H1 (cell line): ENCODE results near the gene LRCH1. TPM values are rescaled to one million over a fixed set of nuclear protein-coding genes. Genes with fewer than 3 reads are reported as not detected.

Experiments used
- CTCF ChIA-PET: fragments of 300-600 bp; sonication (Branson Sonifier 250); formaldehyde crosslinking; loops from one replicate; lab custom pipeline; 2021; ENCODE audit not compliant: partially characterized antibody; lab: Charles Lee
- POLR2A ChIA-PET: fragments of 300-600 bp; sonication (Branson Sonifier 250); formaldehyde crosslinking; loops from one replicate; lab custom pipeline; 2021; ENCODE audit warnings: inconsistent platforms; ENCODE audit not compliant: partially characterized antibody; lab: Charles Lee
- DNase-seq, 2 experiments: peaks; one replicate each; pipeline versions ENCODE4 v3.0.0 to v3.0.0-alpha.2; 2010 to 2022; ENCODE audit warnings: low spot score in 2 of 2, low read depth in 1 of 2, mixed read lengths in 1 of 2
- FAIRE-seq: peaks from 2 replicates; lab custom pipeline; 2011; peaks lifted over from hg19 to GRCh38; lab: Jason Lieb, UNC
- H2AFZ ChIP-seq: 2 replicates; pipeline ENCODE4 v1.8.1; 2012; ENCODE audit warnings: low read length, inconsistent platforms
- H2AK5ac ChIP-seq: 2 replicates; pipeline ENCODE4 v1.6.1; 2013; ENCODE audit warnings: low read depth, low read length
- H2BK120ac ChIP-seq: replicated peaks from 2 replicates; pipeline ENCODE3; 2013; ENCODE audit warnings: low read depth, low read length, inconsistent platforms
- H2BK12ac ChIP-seq: 2 replicates; pipeline ENCODE4 v1.6.1; 2013; ENCODE audit warnings: low read depth, low read length
- H2BK15ac ChIP-seq: 2 replicates; pipeline ENCODE4 v1.6.1; 2013; ENCODE audit warnings: low read length
- H2BK20ac ChIP-seq: 2 replicates; pipeline ENCODE4 v1.6.1; 2013; ENCODE audit warnings: low read length
- H2BK5ac ChIP-seq: 2 replicates; pipeline ENCODE4 v1.6.1; 2013; ENCODE audit warnings: low read depth, low read length
- H3K14ac ChIP-seq: 2 replicates; pipeline ENCODE4 v1.6.1; 2013; ENCODE audit warnings: inconsistent platforms; ENCODE audit not compliant: insufficient read length
- H3K18ac ChIP-seq: 2 replicates; pipeline ENCODE4 v1.6.1; 2013; ENCODE audit warnings: low read length; ENCODE audit errors: extremely low read depth
- H3K23ac ChIP-seq: 2 replicates; pipeline ENCODE4 v1.6.1; 2013; ENCODE audit warnings: inconsistent platforms; ENCODE audit not compliant: insufficient read length
- H3K23me2 ChIP-seq: 2 replicates; pipeline ENCODE4 v1.6.1; 2013; ENCODE audit warnings: low read depth, low read length
- H3K27ac ChIP-seq: 2 replicates; pipeline ENCODE4 v1.6.1; 2011; ENCODE audit warnings: low read depth, low read length, inconsistent platforms
- H3K27me3 ChIP-seq, 4 experiments: replicated peaks in 1 of 4; 1 replicate in 1 of 4; 2 replicates in 3 of 4; pipeline versions ENCODE4 v1.6.1 to v1.8.1; 2011 to 2013; ENCODE audit warnings: low read length in 3 of 4, mild to moderate bottlenecking in 3 of 4, inconsistent platforms in 2 of 4, mixed read lengths in 2 of 4, moderate library complexity in 1 of 4; ENCODE audit not compliant: control insufficient read depth in 3 of 4, insufficient read depth in 3 of 4; ENCODE audit errors: extremely low read depth in 1 of 4
- H3K36me3 ChIP-seq, 4 experiments: 2 replicates each; pipeline versions ENCODE4 v1.6.1 to v1.8.1; 2011 to 2013; ENCODE audit warnings: mild to moderate bottlenecking in 4 of 4, low read length in 3 of 4, moderate library complexity in 2 of 4, control low read depth in 1 of 4, inconsistent platforms in 1 of 4; ENCODE audit not compliant: insufficient read depth in 4 of 4, control insufficient read depth in 2 of 4
- H3K4ac ChIP-seq: replicated peaks from 2 replicates; pipeline ENCODE3; 2013; ENCODE audit warnings: low read length, low read depth, mixed read lengths, inconsistent platforms; ENCODE audit not compliant: insufficient read length
- H3K4me1 ChIP-seq, 4 experiments: replicated peaks in 1 of 4; 1 replicate in 1 of 4; 2 replicates in 3 of 4; pipeline versions ENCODE4 v1.6.1 to v1.8.1; 2011 to 2013; ENCODE audit warnings: low read length in 3 of 4, inconsistent platforms in 2 of 4, mixed read lengths in 1 of 4; ENCODE audit not compliant: insufficient read depth in 4 of 4, control insufficient read depth in 3 of 4
- H3K4me2 ChIP-seq, 2 experiments: 2 replicates each; pipeline versions ENCODE4 v1.6.1 to v1.8.1; 2011 to 2013; ENCODE audit warnings: low read depth in 2 of 2, low read length in 2 of 2, control low read depth in 1 of 2, inconsistent platforms in 1 of 2, mild to moderate bottlenecking in 1 of 2; ENCODE audit not compliant: insufficient read depth in 1 of 2
- H3K4me3 ChIP-seq, 4 experiments: fragments of 200-600, 300-600 bp in 1 of 4; sonication (generic), shearing (Covaris generic), sonication (Bioruptor Twin) in 1 of 4; 2 replicates each; pipeline versions ENCODE4 v1.5.1 to v1.8.1; 2011 to 2016; ENCODE audit warnings: low read length in 4 of 4, low read depth in 3 of 4, control low read depth in 2 of 4, inconsistent platforms in 2 of 4, mild to moderate bottlenecking in 2 of 4, mixed read lengths in 1 of 4, moderate library complexity in 1 of 4; ENCODE audit not compliant: insufficient read depth in 2 of 4; ENCODE audit errors: extremely low read depth in 1 of 4
- H3K56ac ChIP-seq: replicated peaks from 2 replicates; pipeline ENCODE3; 2013; ENCODE audit warnings: low read depth, mild to moderate bottlenecking, mixed read lengths, low read length, inconsistent platforms; ENCODE audit not compliant: insufficient read length
- H3K79me1 ChIP-seq: 2 replicates; pipeline ENCODE4 v1.6.1; 2013; ENCODE audit warnings: low read depth, low read length, control low read depth
- H3K79me2 ChIP-seq, 2 experiments: 2 replicates each; pipeline versions ENCODE4 v1.6.1 to v1.8.1; 2012 to 2013; ENCODE audit warnings: low read length in 2 of 2, mild to moderate bottlenecking in 2 of 2, inconsistent platforms in 1 of 2; ENCODE audit not compliant: insufficient read depth in 2 of 2, control insufficient read depth in 1 of 2
- H3K9ac ChIP-seq, 4 experiments: replicated peaks in 1 of 4; 1 replicate in 1 of 4; 2 replicates in 3 of 4; pipeline versions ENCODE4 v1.6.1 to v1.8.1; 2011 to 2013; ENCODE audit warnings: low read depth in 3 of 4, low read length in 3 of 4, control low read depth in 2 of 4, mild to moderate bottlenecking in 2 of 4, moderate library complexity in 2 of 4, inconsistent platforms in 1 of 4; ENCODE audit errors: extremely low read depth in 1 of 4
- H3K9me3 ChIP-seq, 2 experiments: 2 replicates each; pipeline versions ENCODE4 v1.6.1 to v1.8.1; 2012 to 2013; ENCODE audit warnings: mild to moderate bottlenecking in 2 of 2, moderate library complexity in 2 of 2, control low read depth in 1 of 2, inconsistent platforms in 1 of 2, low read depth in 1 of 2, low read length in 1 of 2, mixed read lengths in 1 of 2; ENCODE audit not compliant: insufficient read depth in 2 of 2
- H4K20me1 ChIP-seq, 2 experiments: replicated peaks in 1 of 2; 2 replicates each; pipeline versions ENCODE3 to v1.8.1; 2011 to 2013; ENCODE audit warnings: inconsistent platforms in 2 of 2, low read length in 2 of 2, mild to moderate bottlenecking in 1 of 2; ENCODE audit not compliant: insufficient read depth in 2 of 2, control insufficient read depth in 1 of 2
- H4K5ac ChIP-seq: 2 replicates; pipeline ENCODE4 v1.6.1; 2013; ENCODE audit warnings: low read length, low read depth, mixed read lengths, inconsistent platforms; ENCODE audit not compliant: insufficient read length
- H4K8ac ChIP-seq: 2 replicates; pipeline ENCODE4 v1.8.0; 2013; ENCODE audit warnings: mild to moderate bottlenecking, moderate library complexity, low read length, inconsistent platforms; ENCODE audit not compliant: insufficient read depth; ENCODE audit errors: extremely low read depth
- H4K91ac ChIP-seq: replicated peaks from 2 replicates; pipeline ENCODE3; 2013; ENCODE audit warnings: low read length, mixed read lengths, inconsistent platforms; ENCODE audit not compliant: insufficient read length
- FOSL1 ChIP-seq: IDR thresholded peaks from 2 replicates; pipeline ENCODE4 v1.6.1; 2011; ENCODE audit warnings: mild to moderate bottlenecking, low read depth, low read length, moderate library complexity; ENCODE audit not compliant: insufficient read depth
- WGBS, 2 experiments: shearing (Covaris generic) in 1 of 2; methylation state at CpG; one replicate each; pipeline versions ENCODE4 v1.1.6 to v1.1.7; 2013 to 2015; ENCODE audit warnings: low lambda C conversion rate in 2 of 2, mixed read lengths in 2 of 2, inconsistent platforms in 1 of 2, low coverage in 1 of 2, missing lambda C conversion rate in 1 of 2; ENCODE audit not compliant: insufficient replicate concordance in 2 of 2, insufficient coverage in 1 of 2, insufficient read length in 1 of 2; ENCODE audit errors: extremely low coverage in 1 of 2, missing lambda C conversion rate in 1 of 2; 5-methylcytosine and 5-hydroxymethylcytosine counted together
- polyA plus RNA-seq, 7 experiments: library from polyadenylated mRNA; depleted of rRNA in 3 of 7; stranded (reverse) in 5 of 7; unstranded in 2 of 7; fragments of >200 nt in 5 of 7; fragments of 200-250 nt in 2 of 7; gene quantifications; 1 replicate in 5 of 7; 2 replicates in 1 of 7; 4 replicates in 1 of 7; pipeline versions ENCODE4 v1.2.1 to v1.2.3, GENCODE V29; 2011 to 2013; ENCODE audit warnings: missing spikeins in 2 of 7, mixed read lengths in 2 of 7
- total RNA-seq: library from RNA; stranded (reverse); fragmentation: NEBNext Ultra II Directional; extraction: Animal tissue kit (Norgen Biotek cat#: 25700); gene quantifications from 2 replicates; pipeline ENCODE4 v1.2.1, GENCODE V29; 2021
- TF ChIP-seq, protein P1 (sequence below): IDR thresholded peaks from 2 replicates; pipeline ENCODE4 v1.6.1; 2012; ENCODE audit warnings: inconsistent platforms

LRCH1 gene
- total and polyA plus RNA-seq, 2 of the 8 experiments (the other 6 are each of a cell fraction or from before 2014, with no cell fraction given): 3.0 to 10.1 TPM

DNA sequence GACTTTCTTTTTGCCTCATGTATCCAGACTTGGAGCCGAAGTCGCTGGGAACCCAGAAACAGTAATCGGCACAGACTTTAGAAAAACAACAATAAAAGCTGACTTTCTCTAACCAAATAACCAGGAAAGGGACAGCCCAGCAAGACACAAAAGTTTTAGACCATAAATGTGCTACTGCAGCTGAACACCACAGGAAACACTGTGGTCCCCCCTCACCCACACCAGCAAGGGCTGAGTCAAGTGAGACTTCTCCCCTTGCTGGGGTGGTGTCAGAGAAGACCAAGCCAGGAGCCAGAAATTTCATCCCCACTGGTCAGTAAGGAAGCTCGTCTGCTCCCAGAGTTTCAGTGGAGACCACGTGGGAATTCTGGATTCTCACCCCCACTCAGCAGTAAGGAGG, 173.4 kb downstream of the LRCH1 start:
- Histone ChIP-seq H4K5ac (no peak overlapping the region), H3K27me3 (no peaks in the 10 kb centered on the region), H2BK15ac (no peak overlapping the region), H3K4me3 (no peak overlapping the region), H3K4me2 (no peak overlapping the region), H3K79me2 (no peaks in the 10 kb centered on the region), H3K23ac (no peak overlapping the region), H3K9me3 (no peaks in the 10 kb centered on the region), H3K27ac (no peak overlapping the region), H2BK120ac (no peak overlapping the region), H3K14ac (no peak overlapping the region), H2BK20ac (no peak overlapping the region), H4K91ac (no peak overlapping the region), H3K56ac (no peak overlapping the region), H2AFZ (no peak overlapping the region), H3K36me3 (peaks cover 0 to 8% (median 2%) of the 10 kb centered on the region in 4 experiments; a peak in 3 of 8 replicates), H3K4me1 (no peaks in the 10 kb centered on the region)
- POLR2A ChIA-PET: no interaction called here
- DNase-seq (no peak), FAIRE-seq (no peak)
- CTCF ChIA-PET: interaction anchor here (0.7 to 1.8 kb wide), 4 partner anchors 14 to 753 kb away, joined by 3 to 4 read pairs (median 4); no protein-coding TSS in a partner anchor
- TF ChIP-seq FOSL1: no peak
- TF ChIP-seq, protein P1, sequence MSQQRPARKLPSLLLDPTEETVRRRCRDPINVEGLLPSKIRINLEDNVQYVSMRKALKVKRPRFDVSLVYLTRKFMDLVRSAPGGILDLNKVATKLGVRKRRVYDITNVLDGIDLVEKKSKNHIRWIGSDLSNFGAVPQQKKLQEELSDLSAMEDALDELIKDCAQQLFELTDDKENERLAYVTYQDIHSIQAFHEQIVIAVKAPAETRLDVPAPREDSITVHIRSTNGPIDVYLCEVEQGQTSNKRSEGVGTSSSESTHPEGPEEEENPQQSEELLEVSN: no peak
- TF ChIP-seq, all 59 proteins: peak for 0
- H3K23me2 ChIP-seq: no peaks in the 10 kb centered on the region
- H4K8ac ChIP-seq: no peak overlapping the region
- no peak overlapping the region for H2AK5ac ChIP-seq
- no peak overlapping the region for H2BK12ac ChIP-seq
- H4K20me1 ChIP-seq: no peaks in the 10 kb centered on the region
- no peak overlapping the region for H3K18ac ChIP-seq
- 95% methylated on average over 5 of the region's 5 CpGs; no CpG with 5 or more reads in 1 of the 2 experiments for WGBS, 2 experiments
- no peak overlapping the region for H3K4ac ChIP-seq
- no peak overlapping the region for H2BK5ac ChIP-seq
- H3K9ac ChIP-seq: no peak overlapping the region
- H3K79me1 ChIP-seq: no peaks in the 10 kb centered on the region
